Measurements from ENCODE around the gene ADAMTSL3. TPM values are rescaled to one million over a fixed set of nuclear protein-coding genes. Genes with fewer than 3 reads are reported as not detected.

ADAMTSL3 gene
- total RNA-seq, 1 donor from 2014 or later = 0.67 TPM

DNA sequence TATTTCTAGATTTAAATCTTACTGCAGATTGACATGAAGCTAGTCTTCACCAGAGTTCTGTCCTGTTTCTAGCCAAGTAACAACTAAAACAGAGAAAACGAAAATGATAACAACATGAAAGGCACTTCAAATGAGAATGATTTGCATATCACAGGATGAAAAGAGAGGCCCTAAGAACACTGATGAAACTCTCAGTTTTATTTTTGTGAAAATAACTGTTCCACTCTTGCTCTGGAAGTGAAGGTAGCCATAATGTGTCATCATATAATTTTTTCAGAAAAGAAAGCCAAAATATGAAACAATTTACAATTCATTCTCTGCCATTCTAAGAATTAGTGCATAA, 274.4 kb downstream of the ADAMTSL3 start:
- H3K27me3 ChIP-seq (ENCODE audit: control insufficient read depth, insufficient read depth, low read length) = no peaks in the 10 kb centered on the region
- DNase-seq (ENCODE audit: low read depth) = no peak
- TF ChIP-seq, protein P1, sequence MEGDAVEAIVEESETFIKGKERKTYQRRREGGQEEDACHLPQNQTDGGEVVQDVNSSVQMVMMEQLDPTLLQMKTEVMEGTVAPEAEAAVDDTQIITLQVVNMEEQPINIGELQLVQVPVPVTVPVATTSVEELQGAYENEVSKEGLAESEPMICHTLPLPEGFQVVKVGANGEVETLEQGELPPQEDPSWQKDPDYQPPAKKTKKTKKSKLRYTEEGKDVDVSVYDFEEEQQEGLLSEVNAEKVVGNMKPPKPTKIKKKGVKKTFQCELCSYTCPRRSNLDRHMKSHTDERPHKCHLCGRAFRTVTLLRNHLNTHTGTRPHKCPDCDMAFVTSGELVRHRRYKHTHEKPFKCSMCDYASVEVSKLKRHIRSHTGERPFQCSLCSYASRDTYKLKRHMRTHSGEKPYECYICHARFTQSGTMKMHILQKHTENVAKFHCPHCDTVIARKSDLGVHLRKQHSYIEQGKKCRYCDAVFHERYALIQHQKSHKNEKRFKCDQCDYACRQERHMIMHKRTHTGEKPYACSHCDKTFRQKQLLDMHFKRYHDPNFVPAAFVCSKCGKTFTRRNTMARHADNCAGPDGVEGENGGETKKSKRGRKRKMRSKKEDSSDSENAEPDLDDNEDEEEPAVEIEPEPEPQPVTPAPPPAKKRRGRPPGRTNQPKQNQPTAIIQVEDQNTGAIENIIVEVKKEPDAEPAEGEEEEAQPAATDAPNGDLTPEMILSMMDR (IDR thresholded peaks at IDR 0.05; ENCODE audit: insufficient read depth, low read length, poor library complexity, severe bottlenecking) = no peak
- H3K36me3 ChIP-seq (ENCODE audit: control insufficient read depth, insufficient read depth, low read length) = no peaks in the 10 kb centered on the region
- H3K4me3 ChIP-seq (ENCODE audit: low read depth, low read length) = no peak overlapping the region

DNA sequence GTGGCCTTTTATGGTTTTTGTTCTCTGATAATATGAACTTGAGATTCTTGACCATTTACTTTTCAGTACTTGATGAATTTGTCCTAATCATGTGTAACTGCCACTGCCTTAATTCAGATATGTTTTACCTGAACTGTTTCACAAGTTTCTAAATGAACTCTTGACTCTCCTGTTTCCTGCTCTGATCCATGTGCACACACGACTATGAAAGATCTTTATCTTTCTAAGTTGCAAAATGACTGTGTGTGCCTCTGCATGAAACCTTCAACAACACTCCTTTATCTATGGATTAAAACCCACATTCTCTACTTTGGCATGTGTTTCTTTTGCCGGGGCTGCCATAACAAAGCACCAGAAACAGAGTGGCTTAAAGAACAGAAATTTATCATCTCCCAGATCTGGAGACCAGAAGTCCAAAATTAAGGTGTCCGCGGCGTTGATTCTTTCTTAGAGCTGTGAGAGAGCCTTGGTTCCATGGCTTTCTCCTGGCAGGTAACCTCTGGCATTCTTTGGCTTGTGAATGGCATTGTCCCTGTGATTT, 275.0 kb downstream of the ADAMTSL3 start:
- Histone ChIP-seq H3K36me3 (ENCODE audit: control insufficient read depth, insufficient read depth, low read length) (no peaks in the 10 kb centered on the region), H3K4me3 (ENCODE audit: low read depth, low read length) (no peak overlapping the region), H3K27me3 (ENCODE audit: control insufficient read depth, insufficient read depth, low read length) (no peaks in the 10 kb centered on the region)
- TF ChIP-seq, protein P1 (IDR thresholded peaks at IDR 0.05; ENCODE audit: insufficient read depth, low read length, poor library complexity, severe bottlenecking) = no peak
- DNase-seq (ENCODE audit: low read depth) = no peak

DNA sequence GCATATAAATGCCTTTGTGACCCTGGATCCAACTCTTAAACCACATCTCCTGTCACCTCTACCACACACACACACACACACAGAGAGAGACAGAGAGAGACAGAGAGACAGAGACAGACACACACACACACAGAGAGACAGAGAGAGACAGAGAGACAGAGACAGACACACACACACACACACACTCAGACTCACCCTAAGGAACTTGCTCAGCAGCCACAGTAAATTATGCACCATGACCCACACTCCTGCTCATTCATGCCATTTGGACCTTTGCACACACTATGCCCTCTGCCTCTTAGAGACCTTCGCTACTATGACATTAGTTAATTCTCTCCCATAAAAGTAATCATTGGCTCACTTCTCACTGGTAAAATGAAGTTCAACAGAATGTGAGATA, 275.7 kb downstream of the ADAMTSL3 start:
- TF ChIP-seq, protein P1 (IDR thresholded peaks at IDR 0.05; ENCODE audit: insufficient read depth, low read length, poor library complexity, severe bottlenecking) = no peak
- no peaks in the 10 kb centered on the region for H3K36me3 ChIP-seq (ENCODE audit: control insufficient read depth, insufficient read depth, low read length)
- no peak overlapping the region for H3K4me3 ChIP-seq (ENCODE audit: low read depth, low read length)
- DNase-seq (ENCODE audit: low read depth) = no peak
- no peaks in the 10 kb centered on the region for H3K27me3 ChIP-seq (ENCODE audit: control insufficient read depth, insufficient read depth, low read length)

DNA sequence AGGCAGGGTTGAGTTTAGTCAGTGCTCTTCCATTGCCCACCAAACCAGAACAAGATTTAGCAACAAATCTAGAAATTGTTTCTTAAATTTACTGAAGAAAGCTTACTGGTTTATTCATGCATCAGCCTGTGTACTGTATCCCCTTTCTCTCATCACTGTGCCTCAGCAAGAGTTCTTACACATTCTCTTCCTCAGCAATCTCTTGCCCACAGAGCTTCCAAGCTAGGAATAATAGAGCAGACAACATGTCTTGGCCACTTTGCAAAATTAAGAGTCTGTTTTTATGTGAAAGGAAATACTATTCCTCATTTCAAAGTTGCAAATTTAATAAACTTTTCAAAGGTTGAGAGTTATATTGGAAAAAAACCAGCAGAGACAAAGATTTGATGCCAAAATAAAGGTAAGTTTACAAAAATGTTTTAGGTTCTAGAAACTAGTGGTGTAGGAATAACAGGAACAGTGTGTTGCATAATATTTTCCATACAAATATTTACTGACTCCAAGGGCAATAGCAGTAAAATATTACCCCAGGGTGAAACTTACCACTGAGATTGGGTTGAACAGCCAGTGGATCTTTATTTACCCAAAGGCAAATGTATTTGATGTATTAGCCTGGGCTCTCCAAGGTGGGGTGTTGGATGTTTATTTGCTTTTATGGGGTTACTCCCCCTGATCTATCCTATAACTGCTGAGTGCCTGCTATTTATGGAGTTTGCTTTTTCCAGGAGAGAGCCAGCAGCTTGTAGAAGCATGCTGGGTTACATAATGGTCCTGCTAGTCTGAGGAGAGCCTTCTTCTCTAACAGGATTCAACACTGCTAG, 276.7 kb downstream of the ADAMTSL3 start:
- Histone ChIP-seq H3K36me3 (ENCODE audit: control insufficient read depth, insufficient read depth, low read length) (no peaks in the 10 kb centered on the region), H3K27me3 (ENCODE audit: control insufficient read depth, insufficient read depth, low read length) (no peaks in the 10 kb centered on the region), H3K4me3 (ENCODE audit: low read depth, low read length) (no peak overlapping the region)
- no peak for DNase-seq (ENCODE audit: low read depth)
- TF ChIP-seq, protein P1 (IDR thresholded peaks at IDR 0.05; ENCODE audit: insufficient read depth, low read length, poor library complexity, severe bottlenecking) = no peak

DNA sequence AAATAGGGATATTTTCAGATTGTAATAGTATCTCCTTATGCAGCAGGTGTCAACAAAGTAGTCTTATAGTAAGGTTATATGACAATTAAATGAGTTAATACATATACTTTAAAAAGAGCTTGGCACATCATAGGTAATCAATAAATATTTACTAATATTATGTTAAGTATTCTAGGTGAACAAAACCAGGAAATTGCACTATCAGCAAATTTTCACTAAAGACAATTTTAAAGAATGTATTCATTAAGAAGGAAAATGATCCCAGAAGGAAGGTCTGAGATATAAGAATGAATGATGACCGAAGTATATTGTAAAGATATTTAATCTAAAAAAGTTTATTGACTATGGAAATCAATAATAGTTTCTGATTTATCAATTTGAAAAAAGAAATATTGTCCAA, 281.9 kb downstream of the ADAMTSL3 start:
- no peaks in the 10 kb centered on the region for H3K36me3 ChIP-seq (ENCODE audit: control insufficient read depth, insufficient read depth, low read length)
- H3K27me3 ChIP-seq (ENCODE audit: control insufficient read depth, insufficient read depth, low read length) = no peaks in the 10 kb centered on the region
- DNase-seq (ENCODE audit: low read depth) = no peak
- no peak overlapping the region for H3K4me3 ChIP-seq (ENCODE audit: low read depth, low read length)
- TF ChIP-seq, protein P1 (IDR thresholded peaks at IDR 0.05; ENCODE audit: insufficient read depth, low read length, poor library complexity, severe bottlenecking) = no peak

DNA sequence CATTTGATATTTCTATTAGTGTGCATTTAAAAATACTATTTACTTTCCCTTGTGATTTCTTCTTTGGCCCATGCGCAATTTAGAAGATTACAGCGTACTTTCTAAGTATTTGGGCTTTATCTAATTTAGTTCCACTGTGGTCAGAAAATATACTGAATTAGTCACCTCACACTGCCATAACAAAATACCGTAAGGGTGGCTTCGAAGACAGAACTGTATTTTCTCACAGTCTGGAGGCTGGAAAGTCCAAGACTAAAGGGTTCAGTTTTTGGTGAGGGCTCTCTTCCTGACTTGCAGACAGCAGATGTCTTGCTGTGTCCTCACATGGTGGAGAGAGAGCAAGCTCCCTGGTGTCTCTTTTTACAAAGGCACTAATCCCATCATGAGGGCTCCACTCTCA, 286.2 kb downstream of the ADAMTSL3 start:
- TF ChIP-seq, protein P1 (IDR thresholded peaks at IDR 0.05; ENCODE audit: insufficient read depth, low read length, poor library complexity, severe bottlenecking) = no peak
- H3K27me3 ChIP-seq (ENCODE audit: control insufficient read depth, insufficient read depth, low read length) = no peaks in the 10 kb centered on the region
- no peak overlapping the region for H3K4me3 ChIP-seq (ENCODE audit: low read depth, low read length)
- DNase-seq (ENCODE audit: low read depth) = no peak
- H3K36me3 ChIP-seq (ENCODE audit: control insufficient read depth, insufficient read depth, low read length) = no peaks in the 10 kb centered on the region
